Natural killer cell (primary cell): ENCODE measurements around the gene LIN54. TPM values are rescaled to one million over a fixed set of nuclear protein-coding genes. Genes with fewer than 3 reads are reported as not detected.

ENCODE experiments used
- ATAC-seq, 3 donors: fragments of 150-1000 bp in 2 of 3; fragments of 200-7000 bp in 1 of 3; cut with Tn5 transposase; 1 replicate in 1 of 3; 2 replicates in 2 of 3; pipeline ENCODE4 v1.10.0; 2021; ENCODE audit warnings: mild to moderate bottlenecking in 2 of 3, moderate library complexity in 2 of 3
- DNase-seq, 2 donors: peaks; one replicate each; pipeline versions ENCODE4 v3.0.0 to v3.0.0-alpha.2; 2013 to 2021; ENCODE audit warnings: mixed read lengths in 1 of 2
- H3K27ac ChIP-seq: one replicate; pipeline ENCODE4 v1.5.1; 2013; ENCODE audit warnings: mild to moderate bottlenecking, low read length
- H3K27me3 ChIP-seq: one replicate; pipeline ENCODE4 v1.6.1; 2013; ENCODE audit warnings: low read length; ENCODE audit not compliant: control insufficient read depth, insufficient read depth
- H3K36me3 ChIP-seq: one replicate; pipeline ENCODE4 v1.6.1; 2013; ENCODE audit warnings: low read length; ENCODE audit not compliant: control insufficient read depth, insufficient read depth
- H3K4me1 ChIP-seq: one replicate; pipeline ENCODE4 v1.6.1; 2013; ENCODE audit warnings: low read length; ENCODE audit not compliant: control insufficient read depth, insufficient read depth
- H3K4me3 ChIP-seq: one replicate; pipeline ENCODE4 v1.5.1; 2013; ENCODE audit warnings: low read length
- H3K9me3 ChIP-seq: one replicate; pipeline ENCODE4 v1.6.1; 2013; ENCODE audit warnings: low read length; ENCODE audit not compliant: control insufficient read depth, insufficient read depth
- H3K27ac Mint-ChIP-seq, 2 donors: one replicate each; pipeline ENCODE4 v1.8.0; 2022; ENCODE audit warnings: mild to moderate bottlenecking in 2 of 2, mixed read lengths in 2 of 2, moderate library complexity in 1 of 2
- H3K27me3 Mint-ChIP-seq, 2 donors: one replicate each; pipeline ENCODE4 v1.8.0; 2022; ENCODE audit warnings: low read depth in 2 of 2, mixed read lengths in 2 of 2
- H3K36me3 Mint-ChIP-seq: one replicate; pipeline ENCODE4 v1.8.0; 2022; ENCODE audit warnings: mixed read lengths
- H3K4me1 Mint-ChIP-seq, 2 donors: one replicate each; pipeline ENCODE4 v1.8.0; 2022; ENCODE audit warnings: mixed read lengths in 2 of 2
- H3K4me3 Mint-ChIP-seq: one replicate; pipeline ENCODE4 v1.8.0; 2022; ENCODE audit warnings: mild to moderate bottlenecking, moderate library complexity, mixed read lengths
- H3K9me3 Mint-ChIP-seq, 2 donors: one replicate each; pipeline ENCODE4 v1.8.0; 2022; ENCODE audit warnings: mixed read lengths in 2 of 2
- CTCF ChIP-seq: fragments of 200-600 bp; IDR thresholded peaks from one replicate; pipeline ENCODE4 v1.8.0; 2022; ENCODE audit warnings: antibody characterized with exemption
- WGBS: methylation state at CpG from one replicate; pipeline ENCODE4 v1.1.7; 2013; ENCODE audit warnings: missing lambda C conversion rate; ENCODE audit not compliant: insufficient coverage; 5-methylcytosine and 5-hydroxymethylcytosine counted together
- intact Hi-C: fragments of 100-400 bp; cut with micrococcal nuclease; formaldehyde crosslinking; loops from one replicate; pipeline ENCODE4 v1.14.2; 2022
- total RNA-seq, 4 donors: library from RNA; stranded (reverse); fragments of 120-200 nt in 1 of 4; gene quantifications; one replicate each; pipeline versions ENCODE4 v1.2.3 to v1.2.4, GENCODE V29; 2013 to 2022

Gene LIN54
- total RNA-seq, 3 donors from 2014 or later (not counting 1 experiment from before 2014, with no cell fraction given) = 16.6 to 20.1 (median 19.3) TPM

GRCh38 chr4:82896755-82897154 lies 113.9 kb downstream of the LIN54 start:
- Mint-ChIP-seq H3K27ac (peak overlapping the region in 1 of 2 donors; percentile 62), H3K4me1 (peaks cover 6 to 12% of the 10 kb centered on the region in 2 donors), H3K4me3 (no peak overlapping the region), H3K27me3 (no peaks in the 10 kb centered on the region), H3K9me3 (no peaks in the 10 kb centered on the region), H3K36me3 (peaks cover 10% of the 10 kb centered on the region)
- intact Hi-C loops = loop anchor here (5.0 kb wide), 1 partner anchor 44 kb away; no protein-coding TSS in a partner anchor
- Histone ChIP-seq H3K4me1 (peaks cover 5% of the 10 kb centered on the region), H3K27me3 (no peaks in the 10 kb centered on the region), H3K36me3 (peaks cover 33% of the 10 kb centered on the region), H3K9me3 (no peaks in the 10 kb centered on the region), H3K4me3 (no peak overlapping the region), H3K27ac (no peak overlapping the region)
- WGBS = 79% methylated on average over 1 of the region's 1 CpG
- no peak for TF ChIP-seq CTCF
- DNase-seq = no peak
- ATAC-seq = no peak

- intact Hi-C loops = loop anchor here (5.0 kb wide), 2 partner anchors 218 to 388 kb away; partner anchors contain the start of genes COQ2 and PLAC8
- peaks cover 12% of the 10 kb centered on the region for H3K4me1 ChIP-seq
- TF ChIP-seq CTCF = no peak
- DNase-seq = no peak
- ATAC-seq = no peak
- Mint-ChIP-seq H3K4me3 (no peak overlapping the region), H3K9me3 (no peaks in the 10 kb centered on the region), H3K27ac (peak overlapping the region; percentile 24 to 47), H3K4me1 (peaks cover 24 to 32% of the 10 kb centered on the region in 2 donors), H3K27me3 (no peaks in the 10 kb centered on the region), H3K36me3 (peaks cover 10% of the 10 kb centered on the region)
- peaks cover 33% of the 10 kb centered on the region for H3K36me3 ChIP-seq
- 100% methylated on average over 3 of the region's 3 CpGs for WGBS
- H3K9me3 ChIP-seq = no peaks in the 10 kb centered on the region
- no peaks in the 10 kb centered on the region for H3K27me3 ChIP-seq
- no peak overlapping the region for H3K4me3 ChIP-seq
- no peak overlapping the region for H3K27ac ChIP-seq
Measured at GRCh38 chr4:82893942-82894341, 116.7 kb downstream of the LIN54 start.

GRCh38 chr4:82892467-82892802 lies 118.2 kb downstream of the LIN54 start:
- Histone ChIP-seq H3K9me3 (no peaks in the 10 kb centered on the region), H3K4me1 (peaks cover 8% of the 10 kb centered on the region), H3K4me3 (no peak overlapping the region), H3K27ac (no peak overlapping the region), H3K36me3 (peaks cover 30% of the 10 kb centered on the region), H3K27me3 (no peaks in the 10 kb centered on the region)
- 100% methylated on average over 1 of the region's 1 CpG for WGBS
- intact Hi-C loops = loop anchor here (5.0 kb wide), 2 partner anchors 220 to 390 kb away; partner anchors contain the start of genes COQ2 and PLAC8
- H3K9me3 Mint-ChIP-seq = no peaks in the 10 kb centered on the region
- H3K27me3 Mint-ChIP-seq = no peaks in the 10 kb centered on the region
- peaks cover 24 to 32% of the 10 kb centered on the region in 2 donors for H3K4me1 Mint-ChIP-seq
- H3K4me3 Mint-ChIP-seq = peak overlapping the region; percentile 96
- DNase-seq = no peak
- H3K36me3 Mint-ChIP-seq = peaks cover 10% of the 10 kb centered on the region
- no peak for TF ChIP-seq CTCF
- no peak for ATAC-seq
- peak overlapping the region; percentile 97 to 99 for H3K27ac Mint-ChIP-seq
